GM21515 (cell line): ENCODE results near the gene TRPM8.

Experiments used
- ATAC-seq: cut with Tn5 transposase; IDR thresholded peaks from one replicate; pipeline ENCODE4 v1.9.1; 2021; ENCODE audit not compliant: unreplicated experiment

The TRPM8 gene

DNA sequence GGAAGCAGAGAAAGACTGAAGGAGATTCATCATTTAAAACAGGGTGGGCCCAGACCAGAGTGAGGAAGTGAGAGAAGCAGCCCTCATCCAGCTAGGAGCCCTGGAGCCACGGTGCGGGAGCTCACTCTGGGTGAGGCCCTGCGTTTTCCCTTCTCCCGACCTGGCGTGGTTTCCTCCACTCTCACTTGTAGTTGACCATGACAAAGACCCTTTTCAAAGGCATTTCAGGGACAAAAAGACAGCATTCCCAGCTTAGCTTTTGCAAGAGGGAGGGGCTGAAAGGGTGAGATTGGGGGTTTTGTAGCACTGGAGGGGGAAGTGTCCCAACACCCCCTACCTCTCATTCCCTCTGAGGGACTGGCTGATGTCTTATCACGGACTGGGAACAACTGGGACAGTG lies 56.6 kb downstream of the TRPM8 start:
- no peak for ATAC-seq

GRCh38 chr2:233974530-233975071 lies 57.4 kb downstream of the TRPM8 start:
- ATAC-seq = no peak

GRCh38 chr2:233976087-233976486 lies 58.9 kb downstream of the TRPM8 start:
- no peak for ATAC-seq

- no peak for ATAC-seq
Observed at GRCh38 chr2:233976690-233977294, 59.6 kb downstream of the TRPM8 start.

GRCh38 chr2:233977296-233977837 lies 60.2 kb downstream of the TRPM8 start:
- no peak for ATAC-seq

GRCh38 chr2:233979748-233980147 lies 62.6 kb downstream of the TRPM8 start:
- no peak for ATAC-seq

DNA sequence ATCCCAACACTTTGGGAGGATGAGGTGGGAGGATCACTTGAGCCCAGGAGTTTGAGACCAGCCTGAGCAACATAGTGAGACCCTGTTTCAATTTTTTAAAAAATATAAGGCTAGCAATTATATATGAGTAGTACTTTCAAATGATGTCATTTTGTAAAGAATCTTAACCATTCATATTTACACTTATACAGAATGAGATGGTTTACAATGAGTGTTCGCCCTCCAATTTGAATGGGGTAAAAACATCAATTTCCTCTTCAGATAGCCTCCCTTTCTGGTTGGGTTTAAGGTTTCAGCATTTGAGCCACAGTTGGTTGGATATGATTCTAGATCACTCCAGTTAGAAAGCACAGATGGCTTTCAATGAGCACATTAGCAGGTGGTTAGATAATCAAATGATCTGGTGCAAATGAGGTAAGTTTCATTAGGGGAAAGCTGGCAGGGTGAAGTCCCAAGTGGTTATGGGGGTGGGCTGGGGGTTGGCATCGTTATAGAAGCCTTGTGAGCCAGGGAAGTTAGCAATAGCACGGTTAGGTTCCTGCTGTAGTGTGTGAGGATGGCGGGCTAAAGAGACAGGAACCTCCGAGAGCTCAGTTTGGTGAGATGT lies 63.9 kb downstream of the TRPM8 start:
- ATAC-seq = no peak

DNA sequence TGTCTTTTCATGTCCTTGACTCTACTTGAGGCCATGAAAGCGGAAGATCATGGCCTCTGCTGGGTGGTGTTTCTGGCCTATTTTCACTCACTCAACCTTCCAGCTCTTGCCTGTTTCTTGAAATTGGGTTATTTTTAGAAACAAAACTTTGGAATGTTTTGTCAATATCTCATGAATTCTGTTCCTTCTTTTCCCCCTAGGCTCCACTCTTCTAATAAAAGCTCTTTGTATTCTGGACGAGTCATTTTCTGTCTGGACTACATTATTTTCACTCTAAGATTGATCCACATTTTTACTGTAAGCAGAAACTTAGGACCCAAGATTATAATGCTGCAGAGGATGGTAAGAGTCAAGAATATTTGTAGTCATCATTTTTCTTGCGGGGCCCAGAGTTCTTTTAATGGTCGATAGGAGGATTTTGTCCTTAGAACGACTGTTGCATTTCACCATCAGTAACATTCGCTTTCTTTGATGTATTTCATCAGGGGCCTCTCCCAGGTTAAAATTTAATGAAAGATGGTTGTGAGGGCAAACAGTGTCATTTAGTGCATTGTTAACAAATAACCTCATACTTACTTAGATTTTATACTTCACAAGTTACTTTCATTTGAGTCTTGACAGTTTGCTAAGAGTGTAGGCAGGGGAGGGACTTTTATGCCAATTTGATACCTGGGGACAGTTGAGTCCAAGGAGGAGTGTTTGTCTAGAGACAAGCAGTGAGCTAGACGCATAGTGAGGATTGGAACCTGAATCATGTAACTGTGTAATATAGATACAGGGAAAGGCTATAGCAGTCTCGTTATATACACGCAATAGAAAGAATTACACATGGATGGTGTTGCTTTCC lies 64.6 kb downstream of the TRPM8 start:
- no peak for ATAC-seq

DNA sequence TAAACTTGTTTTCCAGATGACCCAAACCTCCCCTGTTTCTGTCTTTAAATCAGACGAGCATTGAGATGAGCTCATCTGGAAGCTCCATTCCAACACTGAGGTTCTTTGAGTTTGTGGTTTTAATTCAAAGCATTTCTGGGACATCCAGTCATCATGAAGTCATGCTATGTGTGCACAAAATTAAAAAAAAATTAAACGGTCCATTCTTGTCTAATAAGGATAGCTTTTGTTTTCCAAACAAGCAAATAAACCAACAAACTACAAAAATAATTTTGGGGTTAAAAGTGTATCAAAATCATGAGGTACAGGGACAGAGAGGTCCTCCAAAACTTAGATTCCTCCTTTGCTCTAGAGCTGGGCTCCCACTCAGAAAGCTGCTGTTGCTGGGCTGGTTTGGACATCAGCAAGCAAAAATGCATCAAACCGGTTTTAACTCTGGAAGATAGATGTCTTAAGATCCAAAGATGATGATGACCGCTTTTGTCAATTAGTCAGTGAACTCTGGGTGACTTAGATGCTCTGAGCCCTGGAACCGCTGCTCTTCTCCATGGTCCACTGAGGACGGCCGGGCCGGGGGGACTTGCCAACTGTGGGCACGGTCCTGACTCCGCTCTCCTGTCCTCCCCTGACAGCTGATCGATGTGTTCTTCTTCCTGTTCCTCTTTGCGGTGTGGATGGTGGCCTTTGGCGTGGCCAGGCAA lies 65.4 kb downstream of the TRPM8 start:
- ATAC-seq = no peak

- ATAC-seq = no peak
Observed at GRCh38 chr2:233983445-233983844, 66.3 kb downstream of the TRPM8 start.

DNA sequence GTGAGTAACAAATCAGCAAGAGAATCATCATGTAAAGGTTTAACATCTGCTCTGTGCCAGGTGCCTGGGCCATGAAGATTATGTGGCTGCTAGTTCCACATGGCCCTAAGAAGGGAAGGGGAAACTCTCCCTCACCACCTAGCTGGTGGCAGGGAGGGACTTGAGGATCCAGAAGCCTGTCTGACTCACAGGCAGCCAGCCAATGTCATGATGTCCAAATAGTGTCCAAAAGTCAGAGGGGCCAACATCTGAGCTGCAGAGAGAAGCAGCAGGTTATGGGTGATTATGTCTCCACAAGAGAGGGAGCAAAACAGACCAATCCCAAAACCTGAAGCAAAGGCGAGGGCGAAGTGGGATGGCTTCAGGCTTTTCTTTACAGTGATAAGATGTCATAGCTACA lies 71.4 kb downstream of the TRPM8 start:
- ATAC-seq = no peak

DNA sequence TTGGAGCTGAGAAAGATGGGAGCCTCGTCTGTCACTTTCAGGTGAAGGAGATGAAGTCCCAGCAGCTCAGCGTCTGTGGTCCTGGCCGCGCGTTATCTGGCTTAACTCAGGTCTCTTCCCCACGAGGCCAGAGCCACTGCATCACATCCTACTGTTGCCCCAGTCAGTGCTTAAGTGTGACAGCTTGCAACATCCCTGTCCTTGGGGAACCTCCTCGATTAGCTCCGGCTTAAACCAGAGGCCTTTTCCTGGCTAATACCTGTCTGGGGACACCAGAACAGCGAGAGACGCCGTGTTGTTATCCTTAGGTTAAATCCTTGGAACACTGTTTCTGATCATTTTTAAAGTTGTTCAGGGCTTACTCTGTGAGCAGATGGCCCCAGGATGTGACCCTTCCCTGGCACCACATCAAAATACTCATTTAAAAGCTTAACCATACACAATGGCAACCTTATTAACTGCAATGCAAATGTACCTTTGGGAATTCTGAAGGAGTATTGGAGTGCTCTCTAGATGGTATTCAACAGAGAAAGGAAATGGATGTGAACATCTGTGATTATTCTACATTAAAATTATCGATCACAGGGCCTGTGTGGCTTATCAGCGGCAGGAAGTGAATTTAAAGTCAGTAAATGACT lies 72.2 kb downstream of the TRPM8 start:
- ATAC-seq = no peak

GRCh38 chr2:233990261-233990798 lies 73.2 kb downstream of the TRPM8 start:
- peak; percentile 77 for ATAC-seq

DNA sequence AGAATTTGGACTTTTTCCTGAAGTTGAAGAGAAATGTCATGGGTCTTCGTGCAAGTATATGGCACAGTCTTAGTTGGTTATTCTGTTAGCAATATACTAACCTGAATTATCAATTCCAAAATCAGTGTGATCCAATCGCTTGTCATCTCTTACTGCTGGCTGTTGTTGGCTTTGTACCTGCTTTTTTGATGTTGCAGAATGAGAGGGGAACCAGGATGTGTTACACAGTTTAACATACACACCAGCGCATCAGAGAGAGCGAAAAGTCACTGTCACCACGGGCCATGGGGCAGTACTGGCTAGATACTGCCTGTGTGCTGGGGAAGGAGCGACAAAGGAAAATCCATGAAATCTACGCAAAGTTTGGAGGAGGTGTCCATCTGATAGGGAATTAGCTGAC lies 74.0 kb downstream of the TRPM8 start:
- ATAC-seq = no peak

GRCh38 chr2:233992513-233993217 lies 75.5 kb downstream of the TRPM8 start:
- ATAC-seq = no peak

DNA sequence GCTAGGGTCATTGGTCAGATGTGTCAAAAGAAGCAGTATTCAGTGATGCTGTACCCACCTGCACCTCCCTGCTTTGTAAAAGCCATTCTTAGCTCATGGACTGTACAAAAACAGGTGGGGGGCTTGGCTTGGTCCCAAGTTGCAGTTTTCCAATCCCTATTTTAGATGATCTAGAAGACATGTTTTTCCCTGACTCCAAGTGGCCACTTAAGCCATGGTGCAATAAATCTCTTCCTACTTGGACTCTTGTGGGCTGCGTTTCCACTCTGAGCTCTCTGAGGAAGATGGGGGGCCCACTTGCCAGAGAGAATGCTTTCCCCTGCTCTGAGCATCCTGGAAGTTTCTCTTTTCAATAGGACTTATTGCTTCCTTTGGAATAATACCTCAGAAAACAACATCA lies 76.3 kb downstream of the TRPM8 start:
- no peak for ATAC-seq

- ATAC-seq = no peak
Observed at GRCh38 chr2:233994151-233994550, 77.0 kb downstream of the TRPM8 start.

DNA sequence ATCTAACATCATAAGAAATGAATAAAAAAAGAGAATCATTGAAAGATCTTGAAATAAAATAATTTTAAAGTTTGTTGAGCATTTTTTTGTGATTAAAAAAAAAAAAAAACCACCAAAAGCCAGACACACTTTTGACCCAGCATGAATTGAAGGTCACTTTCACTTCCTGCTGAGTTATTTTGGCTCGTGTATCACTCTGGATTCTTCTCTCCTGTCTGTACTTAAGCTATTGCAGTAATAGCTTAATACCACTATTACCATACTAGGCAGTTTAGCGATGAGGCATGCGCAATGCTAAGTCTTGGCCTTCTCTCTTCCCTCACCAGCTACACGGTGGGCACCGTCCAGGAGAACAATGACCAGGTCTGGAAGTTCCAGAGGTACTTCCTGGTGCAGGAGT lies 78.8 kb downstream of the TRPM8 start:
- ATAC-seq = no peak

- no peak for ATAC-seq
Observed at GRCh38 chr2:233996461-233996860, 79.3 kb downstream of the TRPM8 start.

- ATAC-seq = no peak
Observed at GRCh38 chr2:233997707-233998106, 80.5 kb downstream of the TRPM8 start.
